GM12872 (cell line): Measurements from ENCODE around the gene SSR1.

ENCODE experiments used
- CTCF ChIP-seq: IDR thresholded peaks from 3 replicates; pipeline ENCODE4 v1.5.1; 2011; ENCODE audit warnings: low read depth, mild to moderate bottlenecking, low read length, moderate library complexity; ENCODE audit not compliant: insufficient read depth

Gene SSR1

GRCh38 chr6:7323074-7323473 is 10.1 kb upstream of the SSR1 start:
- no peak for TF ChIP-seq CTCF

- no peak for TF ChIP-seq CTCF
Observed at GRCh38 chr6:7317538-7317937, 4.5 kb upstream of the SSR1 start.

- TF ChIP-seq CTCF, result no peak
Observed at GRCh38 chr6:7316658-7317533, 3.9 kb upstream of the SSR1 start.

- TF ChIP-seq CTCF, result no peak
Observed at GRCh38 chr6:7315948-7316365, 3.0 kb upstream of the SSR1 start.

- no peak for TF ChIP-seq CTCF
Observed at GRCh38 chr6:7314414-7314813, 1.4 kb upstream of the SSR1 start.

- no peak for TF ChIP-seq CTCF
Observed at GRCh38 chr6:7313505-7314165, 636 bp upstream of the SSR1 start.

GRCh38 chr6:7311917-7312615 is 933 bp downstream of the SSR1 start:
- TF ChIP-seq CTCF, result no peak
